ENCODE measurements around the gene ARL4C.
"Not testable (repeated sequence)": the region's sequence is repeated elsewhere in the genome, so short reads cannot be mapped to it uniquely, and the experiment has no call there.

Gene ARL4C

DNA sequence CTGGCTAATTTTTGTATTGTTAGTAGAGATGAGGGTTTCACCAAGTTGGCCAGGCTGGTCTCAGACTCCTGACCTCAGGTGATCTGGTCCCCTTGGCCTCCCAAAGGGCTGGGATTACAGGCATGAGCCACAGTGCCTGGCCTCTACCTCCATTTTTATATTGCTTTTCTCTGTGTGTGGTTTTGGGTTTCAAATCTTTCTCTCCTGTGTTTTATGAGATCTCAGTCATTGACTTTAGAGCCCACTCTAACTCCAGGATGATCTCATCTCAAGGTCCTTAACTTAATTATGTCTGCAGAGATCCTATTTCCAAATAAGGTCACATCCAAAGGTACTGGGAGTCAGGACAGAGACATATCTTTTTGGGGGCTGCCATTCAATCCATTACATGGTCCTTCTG, 24.7 kb downstream of the ARL4C start:
- DNase-seq = no peak

DNA sequence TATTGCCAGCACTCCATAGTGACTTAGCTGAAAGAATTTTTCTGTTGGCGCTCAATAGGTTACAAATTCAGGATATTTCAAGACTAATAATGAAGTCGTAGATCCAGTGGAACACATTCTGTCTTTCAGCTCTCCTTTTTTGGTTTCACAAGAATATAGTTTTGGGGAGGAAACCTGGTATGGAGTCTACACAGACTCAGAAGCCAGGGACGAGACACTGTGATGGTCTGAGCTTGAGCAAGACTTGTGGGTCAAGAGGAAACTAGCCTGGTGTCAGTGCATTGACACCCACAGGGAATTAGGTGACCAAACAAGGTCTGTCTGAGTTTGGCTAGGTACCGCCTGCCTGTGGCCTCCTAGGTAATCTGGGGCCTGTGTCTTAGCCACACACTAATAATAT, 26.9 kb downstream of the ARL4C start:
- DNase-seq = no peak

DNA sequence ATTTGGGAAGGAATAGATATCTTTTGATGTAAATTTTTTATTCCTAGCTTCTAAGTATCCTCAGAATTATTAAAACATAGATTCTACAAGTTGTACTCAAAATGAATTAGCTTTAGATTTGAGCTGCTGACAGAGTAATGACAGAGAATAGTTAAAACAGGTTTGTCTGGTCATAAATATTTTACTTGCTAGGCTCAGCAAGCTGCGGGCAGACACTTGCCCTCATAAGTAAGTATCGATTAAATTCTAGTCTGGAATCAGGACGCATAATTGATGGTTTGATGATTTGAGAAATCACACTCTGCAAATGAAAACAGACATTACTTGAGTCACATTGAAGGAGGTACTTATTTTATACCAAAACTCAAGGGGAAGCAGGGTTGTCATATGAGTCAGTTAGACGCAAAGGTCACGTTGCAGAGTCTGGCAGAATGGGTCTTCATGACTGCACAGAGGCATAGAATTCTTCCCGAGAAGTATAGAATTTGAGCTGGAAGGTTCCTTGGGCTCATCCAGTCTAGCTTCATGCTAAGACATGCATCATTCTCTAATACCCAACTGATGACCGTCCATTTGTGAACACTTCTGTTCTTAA, 27.5 kb downstream of the ARL4C start:
- DNase-seq = no peak

DNA sequence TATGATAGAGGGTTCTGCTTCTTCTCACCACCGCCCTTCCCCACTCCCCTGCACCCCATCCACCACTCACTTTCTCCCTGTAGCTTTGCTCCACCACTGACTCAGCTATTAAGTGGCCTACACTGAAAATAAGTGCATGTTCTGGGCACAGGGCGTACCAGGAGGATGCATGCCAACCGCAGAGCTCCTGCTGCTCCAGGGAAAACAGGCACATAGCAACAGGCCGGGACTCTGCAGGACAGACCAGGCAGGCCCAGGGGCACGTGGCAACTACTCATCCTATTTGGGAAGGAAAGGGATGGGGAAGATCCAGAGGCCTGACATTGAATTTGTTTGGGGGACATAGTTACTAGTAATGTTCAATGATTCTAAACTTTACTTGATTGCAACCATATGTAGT, 28.4 kb downstream of the ARL4C start:
- DNase-seq = no peak

DNA sequence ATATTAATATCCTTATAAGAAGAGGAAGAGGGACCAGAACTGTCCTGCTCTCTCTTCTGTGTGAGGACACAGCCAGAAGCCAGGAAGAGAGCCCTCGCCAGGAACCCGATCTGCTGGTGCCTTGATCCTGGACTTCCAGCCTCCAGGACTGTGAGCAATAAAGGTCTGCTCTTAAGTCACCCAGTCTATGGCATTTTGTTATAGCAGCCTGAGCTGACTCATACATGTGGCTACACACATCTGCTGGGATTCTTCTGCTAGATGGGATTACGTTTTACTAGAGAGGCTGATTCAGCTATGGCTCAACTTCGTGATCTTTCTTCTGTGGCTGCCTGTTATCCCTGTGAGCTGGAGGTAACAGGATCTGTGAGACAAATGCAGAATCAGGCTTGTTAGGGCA, 29.6 kb downstream of the ARL4C start:
- no peak for DNase-seq

DNA sequence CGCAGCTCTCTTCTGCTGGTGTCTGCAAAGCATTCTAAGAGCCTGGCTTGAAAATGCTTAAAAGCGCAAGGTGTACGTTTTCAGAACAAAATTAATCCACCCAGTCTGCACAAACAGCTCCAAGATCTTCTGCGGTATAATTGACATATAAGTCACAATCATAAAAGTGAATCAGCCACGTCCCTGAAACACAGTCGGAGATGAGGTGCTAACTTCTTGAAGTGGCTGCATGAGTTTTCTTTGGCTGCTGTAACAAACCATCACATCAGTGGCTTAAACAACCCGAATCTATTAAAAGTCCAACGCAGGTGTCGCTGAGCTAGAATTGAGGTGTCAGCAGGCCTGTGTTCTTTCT, 32.6 kb downstream of the ARL4C start:
- DNase-seq = no peak

DNA sequence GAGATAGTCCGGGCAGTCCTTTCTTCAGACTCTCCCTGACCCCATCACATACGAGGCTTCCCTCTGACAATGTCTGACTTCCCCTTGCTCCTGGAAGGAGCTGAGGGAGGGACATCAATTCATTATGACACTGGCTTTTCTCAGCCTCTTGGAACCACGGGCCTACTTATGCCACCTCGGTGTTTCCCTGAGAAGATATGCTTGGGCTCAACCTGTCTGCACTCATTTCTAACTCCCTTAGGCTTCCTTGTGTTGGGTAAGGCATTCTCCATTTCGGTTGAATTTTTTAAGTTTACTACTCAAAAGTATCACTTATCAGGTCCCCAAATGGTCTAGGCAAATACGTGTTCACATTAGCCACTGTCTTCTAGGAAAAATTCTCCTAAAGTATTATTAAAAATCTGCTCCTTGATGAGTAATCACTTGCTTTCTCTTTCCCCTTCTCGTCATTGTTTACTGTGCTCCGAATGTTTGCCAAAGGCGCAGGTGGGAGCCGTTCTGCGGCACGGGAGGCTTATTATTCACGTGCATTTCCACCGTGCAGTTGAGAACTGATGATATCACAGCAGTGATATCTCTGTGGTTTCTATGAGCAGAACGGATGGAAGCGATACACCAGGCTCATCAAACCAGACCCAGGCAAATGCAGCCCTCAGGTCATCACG, 33.1 kb downstream of the ARL4C start:
- DNase-seq = no peak

DNA sequence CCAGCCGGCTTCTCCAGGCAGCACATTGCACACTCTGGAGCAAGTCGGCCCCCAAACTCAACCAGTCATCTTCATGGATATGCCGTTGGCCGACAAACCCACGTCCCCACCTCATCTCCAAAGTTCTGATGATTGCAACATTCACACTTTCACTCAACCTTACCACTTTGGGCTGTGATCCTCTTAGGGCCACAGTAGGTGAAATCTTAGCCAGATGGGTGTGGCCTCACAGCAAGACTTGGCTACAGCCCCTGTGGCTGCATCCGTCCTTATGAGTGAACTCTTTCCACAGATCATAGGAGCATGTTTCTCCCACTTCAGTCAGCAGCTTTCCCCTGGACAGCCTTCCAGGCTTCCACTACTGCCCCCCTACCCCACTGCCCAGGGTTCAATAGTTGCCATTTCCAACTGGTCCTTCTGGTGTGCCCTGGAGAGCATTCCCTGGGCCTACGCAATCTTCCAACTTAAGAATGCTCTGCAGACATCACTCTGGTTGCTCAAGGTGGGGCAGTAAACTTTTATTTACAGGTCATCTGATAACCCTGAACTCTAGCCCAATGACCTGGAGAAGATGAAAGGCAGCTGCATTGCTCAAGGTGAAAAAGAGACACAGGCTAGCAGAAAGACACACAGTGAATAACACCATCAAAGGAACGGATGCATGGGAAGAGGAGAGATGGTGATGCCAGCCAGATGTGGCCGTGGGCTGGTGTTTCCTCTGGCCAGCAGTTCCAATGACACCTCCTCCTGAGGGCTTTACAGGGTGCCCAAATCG, 34.5 kb downstream of the ARL4C start:
- no peak for DNase-seq

DNA sequence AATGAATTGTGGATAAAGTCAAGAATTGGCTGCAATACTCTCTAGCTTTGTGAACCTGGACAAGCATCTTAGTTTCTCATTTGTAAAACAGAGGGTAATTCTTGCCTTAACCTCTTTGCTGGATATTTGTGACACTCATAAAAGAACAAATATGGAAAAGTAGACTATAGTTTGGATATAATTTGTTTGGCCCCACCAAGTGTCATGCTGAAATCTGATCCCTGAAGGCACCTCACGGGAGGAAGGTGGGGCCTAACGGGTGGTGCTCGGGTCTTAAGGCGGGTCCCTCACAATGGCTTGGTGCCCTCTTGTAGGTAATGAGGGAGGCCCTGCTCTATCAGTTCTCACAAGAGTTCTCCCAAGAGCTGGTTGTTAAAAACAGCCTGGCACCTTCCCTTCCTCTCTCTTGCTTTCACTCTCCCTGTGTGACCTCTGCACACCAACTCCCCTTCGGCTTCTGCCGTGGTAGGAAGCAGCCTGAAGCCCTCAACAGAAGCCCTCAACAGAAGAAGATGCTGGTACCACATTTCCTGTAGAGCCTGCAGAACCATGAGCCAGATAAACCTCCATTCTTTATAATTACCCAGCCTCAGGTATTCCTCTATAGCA, 37.4 kb downstream of the ARL4C start:
- no peak for DNase-seq

DNA sequence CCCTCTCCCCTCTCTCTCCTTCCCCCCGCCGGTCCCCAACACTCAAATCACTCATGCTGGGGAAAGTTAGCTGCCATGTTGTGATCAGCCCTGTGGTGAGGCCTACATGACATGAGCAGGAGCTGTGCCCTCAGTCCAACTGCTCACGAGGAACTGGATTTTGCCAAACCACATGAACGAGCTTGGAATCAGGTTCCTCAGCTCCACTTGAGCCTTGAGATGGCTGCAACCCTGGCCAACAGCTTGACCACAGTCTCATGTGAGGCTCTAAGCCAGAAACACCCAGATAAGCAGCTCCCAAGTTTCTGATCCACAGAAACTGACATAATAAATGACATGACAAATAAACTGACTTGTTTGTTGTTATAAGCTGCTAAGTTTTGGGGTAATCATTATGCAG, 38.4 kb downstream of the ARL4C start:
- DNase-seq = no peak

DNA sequence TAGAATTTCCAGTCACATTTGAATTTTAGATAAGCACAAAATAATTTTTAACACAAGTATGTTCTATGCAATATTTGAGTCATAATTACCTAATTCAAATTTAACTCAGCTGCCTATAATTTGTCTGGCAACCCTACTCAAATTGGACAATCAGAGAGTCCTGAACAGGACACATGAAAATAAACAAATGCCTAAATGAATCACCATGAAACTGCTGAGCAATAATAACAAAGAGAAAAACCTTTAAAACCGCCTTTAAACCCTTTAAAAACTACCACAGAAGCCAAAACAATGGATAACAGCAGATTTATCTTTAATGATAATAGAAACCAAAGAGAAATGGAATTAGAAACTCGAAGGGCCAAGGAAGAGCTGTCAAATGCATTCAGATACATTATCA, 39.5 kb downstream of the ARL4C start:
- DNase-seq = no peak

DNA sequence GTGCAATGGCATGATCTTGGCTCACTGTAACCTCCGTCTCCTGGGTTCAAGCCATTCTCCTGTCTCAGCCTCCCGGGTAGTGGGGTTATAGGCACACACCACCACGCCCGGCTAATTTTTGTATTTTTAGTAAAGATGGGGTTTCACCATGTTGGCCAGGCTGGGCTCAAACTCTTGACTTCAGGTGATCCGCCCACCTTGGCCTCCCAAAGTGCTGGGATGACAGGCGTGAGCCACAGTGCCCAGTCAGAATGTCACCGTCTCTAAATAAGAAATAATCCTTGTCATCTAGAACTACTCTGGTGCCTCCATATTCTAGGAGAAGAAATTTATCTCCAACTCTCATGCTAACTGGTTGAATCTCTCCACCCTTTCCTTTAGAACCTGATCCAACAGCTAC, 41.6 kb downstream of the ARL4C start:
- DNase-seq = not testable (repeated sequence)

DNA sequence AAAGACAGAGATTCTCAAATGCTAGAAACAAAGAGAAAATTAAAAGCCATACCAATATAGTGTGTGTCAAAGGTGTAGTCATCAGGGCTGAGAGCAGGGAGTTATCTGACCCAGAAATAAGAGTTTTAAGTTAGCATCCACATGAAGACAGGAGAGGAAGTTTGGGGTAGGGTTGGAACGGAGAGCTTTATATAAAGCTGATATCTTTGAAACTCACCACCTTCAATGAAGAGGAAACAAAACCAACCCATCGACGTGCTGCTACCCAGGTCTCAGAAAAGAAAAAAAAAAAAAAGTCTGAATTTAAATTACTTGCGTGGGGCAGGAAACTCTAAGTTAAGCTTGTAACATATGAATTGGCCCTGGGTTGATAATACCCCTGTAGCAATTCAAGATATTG, 42.4 kb downstream of the ARL4C start:
- DNase-seq = no peak

DNA sequence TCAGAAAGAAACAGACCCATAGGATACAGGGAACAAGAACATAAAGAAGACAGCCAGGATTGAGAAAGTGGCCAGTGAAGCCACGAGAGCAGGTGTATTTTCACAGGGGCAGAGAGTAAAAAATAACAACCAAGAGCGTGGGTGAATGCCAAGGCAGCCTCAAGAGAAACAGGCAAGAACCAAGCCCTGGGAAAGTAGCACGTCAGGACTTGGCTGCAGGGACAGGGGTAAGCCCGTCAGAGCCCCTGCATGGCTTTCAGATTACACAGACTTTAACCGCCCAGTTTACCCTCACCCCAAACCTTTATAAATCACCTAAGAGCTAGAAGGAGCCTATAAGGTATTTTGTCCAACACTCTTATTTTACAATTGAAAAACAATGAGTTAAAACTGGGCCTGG, 43.7 kb downstream of the ARL4C start:
- DNase-seq = peak; percentile 5

DNA sequence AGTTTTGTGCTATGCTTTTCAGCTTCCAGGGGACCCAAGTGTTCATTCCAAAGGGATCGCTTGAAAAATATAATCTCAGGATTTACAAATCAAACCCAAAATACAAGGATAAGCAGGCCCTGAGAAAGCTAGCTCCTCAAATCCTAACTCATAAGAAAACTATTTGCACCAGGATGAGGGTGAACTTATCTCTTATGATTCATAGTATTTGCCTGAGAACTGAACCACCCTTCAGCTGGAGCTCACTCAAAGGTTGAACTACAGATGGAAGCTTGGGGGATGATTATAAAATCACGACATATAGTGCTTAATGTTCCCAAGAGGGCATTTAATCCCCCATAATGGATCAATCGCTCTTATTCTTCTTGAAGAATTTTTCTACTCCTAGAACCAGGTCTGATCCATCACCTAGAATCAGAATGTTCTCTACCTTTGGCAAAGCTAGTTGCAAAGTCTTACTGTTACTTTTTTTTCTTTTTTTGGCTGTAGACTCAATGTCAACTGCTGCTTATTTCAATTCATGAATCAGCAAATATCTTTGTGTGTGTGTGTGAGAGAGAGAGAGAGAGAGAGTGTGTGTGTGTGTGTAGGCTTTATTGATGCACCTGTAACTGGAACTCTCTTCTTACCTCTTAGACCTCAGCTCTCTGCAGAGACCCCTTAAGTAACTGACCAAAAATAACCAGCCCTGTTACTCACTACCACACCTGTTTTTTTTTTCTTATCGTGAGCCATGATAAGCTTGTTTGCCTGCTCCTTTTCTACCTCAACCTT, 44.8 kb downstream of the ARL4C start:
- no peak for DNase-seq

DNA sequence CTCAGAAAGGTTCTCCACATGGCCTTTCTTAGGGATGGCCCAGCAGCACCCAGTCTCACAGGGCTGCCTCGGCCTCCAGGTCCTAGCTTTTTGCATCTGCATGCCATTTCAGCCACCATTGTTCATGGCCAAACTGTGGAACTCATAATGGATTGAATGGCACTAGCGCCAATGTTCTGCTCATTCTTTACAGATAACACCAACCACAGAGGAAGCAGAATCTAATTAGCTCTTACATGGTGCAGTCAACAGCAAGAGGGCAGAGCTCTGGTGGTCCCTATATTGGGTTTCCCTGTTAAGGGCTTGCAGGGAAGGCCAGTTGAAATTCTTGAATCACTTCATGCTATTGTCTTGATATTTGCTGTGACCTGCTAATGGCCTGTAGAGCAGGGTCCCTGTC, 45.6 kb downstream of the ARL4C start:
- no peak for DNase-seq

DNA sequence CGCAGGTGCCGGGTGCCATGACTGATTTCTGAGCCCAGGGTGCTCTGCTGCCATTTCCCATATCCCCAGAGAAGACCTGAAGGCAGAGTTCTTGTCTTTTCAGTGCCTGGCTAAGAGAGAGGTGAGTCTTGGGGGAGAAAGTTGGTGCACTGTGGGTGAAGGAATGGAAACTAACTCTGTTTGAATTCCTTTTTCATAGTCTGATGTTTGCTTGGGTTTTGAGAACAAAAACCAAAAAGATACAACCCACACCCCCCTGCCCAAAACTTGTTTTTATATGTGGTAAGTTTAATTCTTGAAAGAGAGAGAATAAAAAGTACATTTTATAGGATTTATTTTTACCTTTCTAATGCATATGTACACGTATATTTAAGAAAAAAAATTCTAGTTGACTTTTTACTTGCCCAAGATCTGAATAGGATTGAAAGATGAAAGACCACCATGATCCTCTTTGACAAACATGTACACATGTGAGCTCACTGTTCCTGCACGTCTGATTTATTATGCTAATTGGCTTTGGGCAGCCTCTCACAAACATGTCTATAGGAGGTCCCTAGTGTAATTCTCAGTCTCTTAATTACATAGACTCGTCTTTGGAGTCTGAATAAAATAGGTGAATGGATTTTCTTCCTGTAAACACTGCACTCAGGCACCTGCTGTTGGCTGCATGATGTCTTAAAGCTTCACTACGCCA, 46.3 kb downstream of the ARL4C start:
- no peak for DNase-seq

DNA sequence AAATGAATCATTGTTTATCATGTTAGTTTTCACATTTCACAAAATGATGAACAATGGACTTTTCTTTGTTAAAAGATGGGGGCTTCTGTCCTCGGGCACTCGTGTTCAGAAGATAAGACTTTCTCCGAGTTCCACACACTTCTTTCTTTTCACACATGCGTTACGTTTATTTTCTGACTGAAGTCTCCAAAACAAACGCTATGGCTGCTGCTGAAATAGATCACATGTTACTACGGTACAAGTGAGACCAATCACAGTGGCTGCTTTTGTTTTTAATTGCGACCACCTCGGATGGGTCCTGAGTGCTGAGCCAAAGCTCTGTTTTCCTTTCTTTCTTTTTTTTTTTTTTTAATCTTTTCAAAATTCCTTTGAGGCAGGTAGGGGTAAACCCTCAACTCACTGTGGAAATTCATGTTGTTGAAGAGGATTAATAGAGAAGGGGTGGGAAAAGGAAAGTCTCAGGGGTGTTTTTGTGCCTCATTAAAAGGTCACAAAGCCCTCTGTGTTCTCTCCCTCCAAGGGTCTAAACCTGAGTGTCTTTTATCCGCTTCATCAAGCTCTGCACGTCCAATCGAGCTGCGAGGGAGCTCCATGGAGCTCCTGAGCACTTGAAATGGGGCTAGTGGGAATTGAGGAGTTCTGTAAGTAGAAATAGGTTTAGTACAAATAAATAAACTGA, 48.2 kb downstream of the ARL4C start:
- DNase-seq = no peak

DNA sequence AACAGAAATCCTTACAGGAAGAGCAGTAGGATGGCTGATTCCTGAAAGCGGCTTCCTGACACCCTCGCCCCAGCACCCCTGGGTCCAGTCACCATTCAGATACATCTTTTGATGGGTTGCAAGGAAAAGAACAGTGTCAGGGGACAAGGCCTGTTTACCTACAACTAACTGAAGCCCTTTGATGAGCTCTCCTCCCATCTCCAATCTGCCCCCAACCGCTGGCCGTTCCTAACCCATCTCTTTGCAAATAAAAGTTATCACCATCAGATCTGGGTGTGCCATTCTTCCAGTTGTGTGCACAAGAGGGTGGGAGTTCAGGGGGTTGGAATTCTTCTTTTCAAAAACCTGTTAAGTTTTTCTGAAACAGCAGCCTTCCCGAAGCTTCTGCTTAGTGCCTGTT, 48.9 kb downstream of the ARL4C start:
- DNase-seq = no peak

DNA sequence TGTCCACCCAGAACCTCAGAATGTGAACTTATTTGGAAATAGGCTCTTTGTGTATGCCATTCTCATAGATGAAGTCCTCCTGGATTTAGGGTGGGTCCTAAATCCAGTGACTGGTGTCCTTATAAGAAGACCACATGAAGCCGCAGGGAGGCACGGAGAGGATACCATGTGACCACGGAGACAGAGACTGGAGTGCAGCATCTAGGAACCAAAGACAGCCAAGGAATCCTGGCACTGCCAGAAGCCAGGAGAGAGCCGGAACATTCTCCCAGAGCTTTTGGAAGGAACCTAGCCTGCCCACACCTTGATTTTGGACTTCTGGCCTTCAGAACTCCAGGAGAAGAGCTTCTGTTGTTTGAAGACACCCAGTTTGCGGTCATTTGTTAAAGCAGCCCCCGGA, 49.7 kb downstream of the ARL4C start:
- DNase-seq = no peak

DNA sequence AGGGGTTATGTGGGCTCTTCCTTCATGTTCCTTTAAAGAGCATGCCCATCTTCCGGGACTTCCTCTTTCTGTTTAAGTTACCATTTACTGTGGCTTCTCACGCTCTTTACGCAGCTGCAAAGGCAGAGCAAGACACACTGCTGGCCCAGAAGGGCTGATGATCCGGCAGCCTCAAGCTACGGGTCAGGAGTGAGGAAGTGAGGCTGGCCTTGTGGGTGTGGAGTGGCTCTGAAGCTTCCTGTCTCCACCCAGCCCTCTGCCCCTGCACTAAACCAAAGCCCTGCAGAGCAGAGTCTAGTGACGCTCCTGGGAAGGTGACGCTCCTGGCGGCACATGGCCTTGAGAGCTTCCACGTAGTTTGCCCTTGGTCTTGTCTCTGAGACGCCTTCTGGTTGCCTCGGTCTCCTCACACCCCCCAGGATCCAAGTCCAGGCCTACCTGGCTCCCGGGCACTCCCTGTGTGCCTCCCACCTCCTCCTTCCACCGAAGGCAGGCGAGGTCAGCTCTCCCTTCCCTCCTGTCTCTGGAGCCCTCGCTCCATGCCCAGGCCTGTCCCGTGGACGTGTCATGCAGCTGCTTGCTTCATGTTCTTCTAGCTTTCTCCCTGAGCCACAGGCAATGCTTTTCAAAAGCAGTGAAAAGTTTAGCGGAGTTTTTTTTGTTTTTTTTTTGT, 50.3 kb downstream of the ARL4C start:
- peak; percentile 10 for DNase-seq
